GM21423 (cell line): Measurements from ENCODE around the gene NDUFS7.
"Not testable (repeated sequence)": the region's sequence is repeated elsewhere in the genome, so short reads cannot be mapped to it uniquely, and the experiment has no call there.

Experiments used
- ATAC-seq: cut with Tn5 transposase; IDR thresholded peaks from one replicate; pipeline ENCODE4 v1.9.1; 2021; ENCODE audit warnings: mild to moderate bottlenecking, moderate library complexity; ENCODE audit not compliant: unreplicated experiment

NDUFS7 gene

GRCh38 chr19:1416014-1416841 is 32.5 kb downstream of the NDUFS7 start:
- ATAC-seq: no peak

GRCh38 chr19:1417145-1417544 is 33.4 kb downstream of the NDUFS7 start:
- no peak for ATAC-seq

- ATAC-seq: no peak
Measured at GRCh38 chr19:1417681-1418495, 34.2 kb downstream of the NDUFS7 start.

GRCh38 chr19:1418496-1418775 is 34.7 kb downstream of the NDUFS7 start:
- no peak for ATAC-seq

GRCh38 chr19:1418951-1419738 is 35.4 kb downstream of the NDUFS7 start:
- no peak for ATAC-seq

GRCh38 chr19:1420085-1420484 is 36.4 kb downstream of the NDUFS7 start:
- not testable (repeated sequence) for ATAC-seq

- no peak for ATAC-seq
Measured at GRCh38 chr19:1420590-1420989, 36.9 kb downstream of the NDUFS7 start.

GRCh38 chr19:1421218-1421957 is 37.7 kb downstream of the NDUFS7 start:
- ATAC-seq: no peak

- ATAC-seq: no peak
Measured at GRCh38 chr19:1421958-1422305, 38.2 kb downstream of the NDUFS7 start.

- ATAC-seq: no peak
Measured at GRCh38 chr19:1422360-1422759, 38.7 kb downstream of the NDUFS7 start.

- ATAC-seq: no peak
Measured at GRCh38 chr19:1422943-1423342, 39.2 kb downstream of the NDUFS7 start.

GRCh38 chr19:1423436-1424191 is 39.9 kb downstream of the NDUFS7 start:
- ATAC-seq: no peak

GRCh38 chr19:1424192-1424955 is 40.7 kb downstream of the NDUFS7 start:
- no peak for ATAC-seq

GRCh38 chr19:1425102-1425837 is 41.6 kb downstream of the NDUFS7 start:
- no peak for ATAC-seq

GRCh38 chr19:1425902-1426301 is 42.2 kb downstream of the NDUFS7 start:
- ATAC-seq: no peak

GRCh38 chr19:1426736-1427135 is 43.0 kb downstream of the NDUFS7 start:
- ATAC-seq: no peak

- ATAC-seq: no peak
Measured at GRCh38 chr19:1427221-1427920, 43.7 kb downstream of the NDUFS7 start.

GRCh38 chr19:1428738-1429391 is 45.2 kb downstream of the NDUFS7 start:
- ATAC-seq: no peak
